Mesenchymal stem cell (in vitro differentiated cells and primary cell): ENCODE data around the gene CLDN4.

Source experiments
- DNase-seq: peaks from one replicate; pipeline ENCODE4 v3.0.0-alpha.2; 2013
- H2AFZ ChIP-seq: one replicate; pipeline ENCODE4 v1.6.1; 2013; ENCODE audit warnings: low read depth, mild to moderate bottlenecking, control low read depth, inconsistent platforms, low read length, moderate library complexity
- H2AK5ac ChIP-seq: 2 replicates; pipeline ENCODE4 v1.6.1; 2013; ENCODE audit warnings: low read length, moderate library complexity, mild to moderate bottlenecking, inconsistent platforms; ENCODE audit not compliant: severe bottlenecking
- H2BK120ac ChIP-seq: one replicate; pipeline ENCODE4 v1.6.1; 2013; ENCODE audit warnings: low read depth, mild to moderate bottlenecking, inconsistent platforms, low read length, moderate library complexity
- H2BK12ac ChIP-seq, 2 experiments: one replicate each; pipeline ENCODE4 v1.6.1; 2013; ENCODE audit warnings: inconsistent platforms in 2 of 2, low read length in 2 of 2, mild to moderate bottlenecking in 2 of 2, moderate library complexity in 2 of 2, control low read depth in 1 of 2
- H2BK15ac ChIP-seq: one replicate; pipeline ENCODE4 v1.6.1; 2013; ENCODE audit warnings: mild to moderate bottlenecking, low read depth, inconsistent platforms; ENCODE audit not compliant: poor library complexity, severe bottlenecking
- H2BK5ac ChIP-seq: 2 replicates; pipeline ENCODE4 v1.6.1; 2013; ENCODE audit warnings: low read depth, mild to moderate bottlenecking, low read length, control low read depth, inconsistent platforms; ENCODE audit not compliant: poor library complexity, severe bottlenecking
- H3K14ac ChIP-seq, 2 experiments: one replicate each; pipeline ENCODE4 v1.6.1; 2013; ENCODE audit warnings: inconsistent platforms in 2 of 2, low read length in 2 of 2, control low read depth in 1 of 2, mild to moderate bottlenecking in 1 of 2, moderate library complexity in 1 of 2
- H3K18ac ChIP-seq, 2 experiments: one replicate each; pipeline ENCODE4 v1.6.1; 2013; ENCODE audit warnings: inconsistent platforms in 2 of 2, low read length in 2 of 2, control low read depth in 1 of 2, low read depth in 1 of 2, mild to moderate bottlenecking in 1 of 2
- H3K23ac ChIP-seq, 2 experiments: one replicate each; pipeline ENCODE4 v1.6.1; 2013; ENCODE audit warnings: inconsistent platforms in 2 of 2, low read length in 2 of 2, mild to moderate bottlenecking in 2 of 2, moderate library complexity in 2 of 2, control low read depth in 1 of 2
- H3K27ac ChIP-seq: 2 replicates; pipeline ENCODE4 v1.5.1; 2013; ENCODE audit warnings: mild to moderate bottlenecking, moderate library complexity, low read length, control low read depth, inconsistent platforms; ENCODE audit not compliant: poor library complexity, severe bottlenecking
- H3K27me3 ChIP-seq, 2 experiments: 2 replicates each; pipeline versions ENCODE4 v1.6.1 to v1.7.0; 2013; ENCODE audit warnings: low read length in 2 of 2, mild to moderate bottlenecking in 2 of 2, moderate library complexity in 2 of 2, control low read depth in 1 of 2, inconsistent platforms in 1 of 2; ENCODE audit not compliant: control insufficient read depth in 1 of 2, insufficient read depth in 1 of 2
- H3K36me3 ChIP-seq, 2 experiments: 2 replicates each; pipeline versions ENCODE4 v1.6.1 to v1.7.0; 2013; ENCODE audit warnings: low read length in 2 of 2, control low read depth in 1 of 2, inconsistent platforms in 1 of 2, low read depth in 1 of 2, mild to moderate bottlenecking in 1 of 2; ENCODE audit not compliant: insufficient read depth in 2 of 2, control insufficient read depth in 1 of 2
- H3K4ac ChIP-seq, 2 experiments: one replicate each; pipeline ENCODE4 v1.6.1; 2013; ENCODE audit warnings: inconsistent platforms in 2 of 2, low read length in 2 of 2, mild to moderate bottlenecking in 2 of 2, moderate library complexity in 2 of 2, control low read depth in 1 of 2, low read depth in 1 of 2
- H3K4me1 ChIP-seq: 2 replicates; pipeline ENCODE4 v1.6.1; 2013; ENCODE audit warnings: low read depth, low read length, control low read depth; ENCODE audit not compliant: control insufficient read depth, insufficient read depth
- H3K4me2 ChIP-seq: 2 replicates; pipeline ENCODE4 v1.6.1; 2013; ENCODE audit warnings: low read length, mild to moderate bottlenecking, inconsistent platforms; ENCODE audit not compliant: poor library complexity, severe bottlenecking
- H3K4me3 ChIP-seq, 2 experiments: 2 replicates each; pipeline versions ENCODE4 v1.5.1 to v1.7.0; 2013; ENCODE audit warnings: low read length in 2 of 2, mild to moderate bottlenecking in 2 of 2, control low read depth in 1 of 2, low read depth in 1 of 2; ENCODE audit not compliant: insufficient read depth in 1 of 2
- H3K79me1 ChIP-seq: replicated peaks from 2 replicates; pipeline ENCODE4 v1.6.1; 2013; ENCODE audit warnings: mild to moderate bottlenecking, control low read depth, low read length, inconsistent platforms; ENCODE audit not compliant: poor library complexity, severe bottlenecking
- H3K9ac ChIP-seq: 2 replicates; pipeline ENCODE4 v1.7.0; 2013; ENCODE audit warnings: mild to moderate bottlenecking, low read length, moderate library complexity
- H3K9me3 ChIP-seq: 2 replicates; pipeline ENCODE4 v1.7.0; 2013; ENCODE audit warnings: mild to moderate bottlenecking, low read length; ENCODE audit not compliant: control insufficient read depth
- H4K8ac ChIP-seq: one replicate; pipeline ENCODE4 v1.6.1; 2013; ENCODE audit warnings: inconsistent platforms, mild to moderate bottlenecking, low read length, moderate library complexity
- H4K91ac ChIP-seq: one replicate; pipeline ENCODE4 v1.6.1; 2013; ENCODE audit warnings: mild to moderate bottlenecking, low read length, inconsistent platforms
- WGBS: methylation state at CpG from one replicate; pipeline ENCODE4 v1.1.7; 2013; ENCODE audit warnings: mixed read lengths; 5-methylcytosine and 5-hydroxymethylcytosine counted together

CLDN4 gene

GRCh38 chr7:73864981-73865711 is 34.4 kb downstream of the CLDN4 start:
- Histone ChIP-seq H2AFZ (no peak overlapping the region), H2BK120ac (no peak overlapping the region), H3K9me3 (no peaks in the 10 kb centered on the region), H4K8ac (no peak overlapping the region), H3K79me1 (no peaks in the 10 kb centered on the region), H3K4me2 (no peak overlapping the region), H2BK12ac (no peak overlapping the region), H3K36me3 (no peaks in the 10 kb centered on the region), H2AK5ac (no peak overlapping the region), H3K9ac (no peak overlapping the region), H2BK15ac (no peak overlapping the region), H3K18ac (no peak overlapping the region), H3K23ac (no peak overlapping the region), H3K14ac (no peak overlapping the region), H3K27ac (no peak overlapping the region), H3K27me3 (peaks cover 0 to 4% of the 10 kb centered on the region in 2 experiments), H3K4me3 (no peak overlapping the region), H2BK5ac (no peak overlapping the region), H3K4ac (no peak overlapping the region), H4K91ac (no peak overlapping the region), H3K4me1 (peaks cover 8% of the 10 kb centered on the region)
- DNase-seq, result no peak
- 71% methylated on average over 8 of the region's 8 CpGs for WGBS

DNA sequence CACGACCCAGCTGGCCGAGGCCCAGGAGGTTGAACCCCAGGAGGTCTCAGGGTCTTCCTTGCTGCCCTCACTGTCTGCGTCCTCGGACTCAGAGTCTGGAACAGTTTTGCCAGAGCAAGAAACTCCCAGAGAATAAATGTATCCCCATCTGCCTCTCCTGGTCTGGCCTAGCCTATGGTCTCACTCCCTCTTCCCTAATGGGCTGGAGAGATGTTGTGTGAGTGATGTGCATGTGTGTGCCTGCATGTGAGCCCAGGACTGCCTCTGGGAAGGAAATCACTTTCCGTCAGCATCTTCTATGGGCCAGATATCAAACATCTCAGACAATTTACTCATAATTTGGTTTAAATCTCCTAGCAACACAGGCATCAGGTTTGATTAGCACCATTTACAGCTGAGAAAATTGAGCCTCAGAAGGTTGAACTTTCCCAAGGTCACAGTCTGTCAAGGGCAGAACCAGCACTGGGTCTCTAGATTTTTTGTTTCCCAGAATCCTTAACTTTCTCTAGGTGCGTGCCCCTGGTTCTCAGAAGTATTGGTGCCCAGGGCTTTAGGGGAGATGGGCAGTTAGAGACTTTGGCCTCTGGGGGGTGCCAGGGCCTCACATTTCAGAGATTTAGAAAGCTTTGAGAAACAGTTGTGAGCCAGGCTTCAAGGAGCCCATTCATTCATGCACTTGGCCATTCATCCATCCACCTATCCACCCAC is 35.1 kb downstream of the CLDN4 start:
- Histone ChIP-seq H3K9ac (no peak overlapping the region), H3K4me1 (peaks cover 8% of the 10 kb centered on the region), H3K4ac (no peak overlapping the region), H3K4me3 (no peak overlapping the region), H2AFZ (no peak overlapping the region), H2BK12ac (no peak overlapping the region), H3K27me3 (peaks cover 0 to 4% of the 10 kb centered on the region in 2 experiments), H2BK5ac (no peak overlapping the region), H3K27ac (no peak overlapping the region), H2BK15ac (no peak overlapping the region), H2BK120ac (no peak overlapping the region), H4K8ac (no peak overlapping the region), H4K91ac (no peak overlapping the region), H3K18ac (no peak overlapping the region), H3K23ac (no peak overlapping the region), H3K14ac (no peak overlapping the region), H3K79me1 (no peaks in the 10 kb centered on the region), H3K36me3 (no peaks in the 10 kb centered on the region), H2AK5ac (no peak overlapping the region), H3K9me3 (no peaks in the 10 kb centered on the region), H3K4me2 (no peak overlapping the region)
- 84% methylated on average over 4 of the region's 6 CpGs for WGBS
- DNase-seq, result peak; percentile 52

GRCh38 chr7:73866446-73866767 is 35.6 kb downstream of the CLDN4 start:
- no peaks in the 10 kb centered on the region for H3K36me3 ChIP-seq
- H3K23ac ChIP-seq, result no peak overlapping the region
- no peak overlapping the region for H3K4ac ChIP-seq
- DNase-seq, result no peak
- no peak overlapping the region for H3K18ac ChIP-seq
- H3K4me1 ChIP-seq, result peaks cover 8% of the 10 kb centered on the region
- no peak overlapping the region for H4K91ac ChIP-seq
- no peak overlapping the region for H3K27ac ChIP-seq
- H3K14ac ChIP-seq, result no peak overlapping the region
- H2BK120ac ChIP-seq, result no peak overlapping the region
- no peak overlapping the region for H2BK5ac ChIP-seq
- WGBS, result 74% methylated on average over 1 of the region's 1 CpG
- no peak overlapping the region for H4K8ac ChIP-seq
- H2AFZ ChIP-seq, result no peak overlapping the region
- no peak overlapping the region for H3K4me2 ChIP-seq
- no peak overlapping the region for H2AK5ac ChIP-seq
- H3K27me3 ChIP-seq, result peaks cover 3 to 4% of the 10 kb centered on the region in 2 experiments
- H2BK12ac ChIP-seq, result no peak overlapping the region
- H3K79me1 ChIP-seq, result no peaks in the 10 kb centered on the region
- H2BK15ac ChIP-seq, result no peak overlapping the region
- no peaks in the 10 kb centered on the region for H3K9me3 ChIP-seq
- no peak overlapping the region for H3K4me3 ChIP-seq
- H3K9ac ChIP-seq, result no peak overlapping the region

- H3K18ac ChIP-seq, result no peak overlapping the region
- DNase-seq, result no peak
- peak overlapping the region; percentile 9 for H4K8ac ChIP-seq
- no peaks in the 10 kb centered on the region for H3K79me1 ChIP-seq
- H3K4ac ChIP-seq, result no peak overlapping the region
- no peak overlapping the region for H3K23ac ChIP-seq
- H3K4me3 ChIP-seq, result no peak overlapping the region
- 68% methylated on average over 19 of the region's 24 CpGs for WGBS
- no peak overlapping the region for H2BK120ac ChIP-seq
- H2BK15ac ChIP-seq, result peak overlapping the region; percentile 13
- H3K27me3 ChIP-seq, result peaks cover 6 to 8% of the 10 kb centered on the region in 2 experiments
- no peak overlapping the region for H2AFZ ChIP-seq
- H3K36me3 ChIP-seq, result no peaks in the 10 kb centered on the region
- no peak overlapping the region for H3K14ac ChIP-seq
- peaks cover 8% of the 10 kb centered on the region for H3K4me1 ChIP-seq
- no peak overlapping the region for H4K91ac ChIP-seq
- no peak overlapping the region for H2BK5ac ChIP-seq
- no peak overlapping the region for H3K4me2 ChIP-seq
- no peak overlapping the region for H2BK12ac ChIP-seq
- H3K9me3 ChIP-seq, result no peaks in the 10 kb centered on the region
- H3K9ac ChIP-seq, result no peak overlapping the region
- H3K27ac ChIP-seq, result no peak overlapping the region
- H2AK5ac ChIP-seq, result no peak overlapping the region
Observed at GRCh38 chr7:73869011-73869798, 38.4 kb downstream of the CLDN4 start.
